Ovary (tissue), 3 donors: Measurements from ENCODE around the gene FSTL3.

Experiments used
- CTCF ChIP-seq, 3 donors: fragments of 450-650 bp in 2 of 3; fragments of 200-600 bp in 1 of 3; IDR thresholded peaks; one replicate each; pipeline versions ENCODE4 v1.5.1 to v1.8.0; 2016 to 2022; ENCODE audit warnings: antibody characterized with exemption in 3 of 3, mild to moderate bottlenecking in 1 of 3
- EP300 ChIP-seq: sonication (generic); formaldehyde crosslinking; IDR thresholded peaks from one replicate; pipeline ENCODE4 v1.6.1; 2017; ENCODE audit warnings: antibody characterized with exemption
- POLR2A ChIP-seq: fragments of 450-650 bp; IDR thresholded peaks from one replicate; pipeline ENCODE4 v1.6.1; 2017; ENCODE audit warnings: antibody characterized with exemption, mild to moderate bottlenecking, moderate library complexity
- donor health status: DM: no; HTN: no; CAD: no.

GRCh38 chr19:633786-634639 lies 42.2 kb upstream of the FSTL3 start:
- TF ChIP-seq CTCF (IDR thresholded peaks at IDR 0.05) (no peak), POLR2A (no peak), EP300 (no peak)
